GM19372 (cell line): Measurements from ENCODE around the gene NRSN2.
"Not testable (repeated sequence)": the region's sequence is repeated elsewhere in the genome, so short reads cannot be mapped to it uniquely, and the experiment has no call there.

Source experiments
- ATAC-seq: cut with Tn5 transposase; IDR thresholded peaks from one replicate; pipeline ENCODE4 v1.9.1; 2021; ENCODE audit warnings: mild to moderate bottlenecking, low read depth, moderate library complexity; ENCODE audit not compliant: unreplicated experiment

The NRSN2 gene

DNA sequence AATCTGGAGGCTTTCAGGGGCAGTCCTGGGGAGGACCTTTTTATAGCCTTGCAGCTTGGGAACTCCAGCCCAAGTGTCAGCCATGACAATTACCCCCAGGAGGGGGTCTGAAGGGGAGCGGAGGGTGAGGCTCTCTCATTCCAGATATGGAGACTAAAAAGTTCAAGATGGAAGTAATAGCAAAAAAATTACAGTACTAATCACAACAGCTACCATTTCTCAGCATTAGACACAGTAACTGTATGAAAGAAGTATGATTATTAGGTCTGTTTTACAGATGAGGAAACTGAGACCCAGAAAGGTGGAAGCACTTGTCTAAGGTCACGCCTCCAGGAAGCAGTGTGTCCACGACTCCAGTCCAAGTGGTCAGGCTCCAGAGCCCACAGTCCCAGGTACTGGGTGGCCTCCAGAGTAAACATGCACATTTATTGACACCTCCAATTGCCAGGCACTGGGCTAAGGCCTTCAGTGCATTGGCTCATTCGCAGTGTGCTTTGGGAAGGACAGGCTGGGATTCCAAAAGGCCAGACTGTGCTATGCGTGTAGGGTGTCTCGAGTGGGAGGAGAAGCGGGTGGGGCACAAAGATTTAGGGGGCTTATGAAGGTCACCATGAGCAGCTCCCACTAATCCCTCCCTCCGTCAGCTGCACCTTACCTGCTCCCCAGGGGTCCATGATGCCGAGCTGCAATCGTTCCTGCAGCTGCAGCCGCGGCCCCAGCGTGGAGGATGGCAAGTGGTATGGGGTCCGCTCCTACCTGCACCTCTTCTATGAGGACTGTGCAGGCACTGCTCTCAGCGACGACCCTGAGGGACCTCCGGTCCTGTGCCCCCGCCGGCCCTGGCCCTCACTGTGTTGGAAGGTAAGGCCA, 2.3 kb downstream of the NRSN2 start:
- no peak for ATAC-seq

DNA sequence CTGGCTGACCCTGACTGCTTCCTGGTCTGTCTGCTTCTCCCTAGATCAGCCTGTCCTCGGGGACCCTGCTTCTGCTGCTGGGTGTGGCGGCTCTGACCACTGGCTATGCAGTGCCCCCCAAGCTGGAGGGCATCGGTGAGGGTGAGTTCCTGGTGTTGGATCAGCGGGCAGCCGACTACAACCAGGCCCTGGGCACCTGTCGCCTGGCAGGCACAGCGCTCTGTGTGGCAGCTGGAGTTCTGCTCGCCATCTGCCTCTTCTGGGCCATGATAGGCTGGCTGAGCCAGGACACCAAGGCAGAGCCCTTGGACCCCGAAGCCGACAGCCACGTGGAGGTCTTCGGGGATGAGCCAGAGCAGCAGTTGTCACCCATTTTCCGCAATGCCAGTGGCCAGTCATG, 6.3 kb downstream of the NRSN2 start:
- no peak for ATAC-seq

DNA sequence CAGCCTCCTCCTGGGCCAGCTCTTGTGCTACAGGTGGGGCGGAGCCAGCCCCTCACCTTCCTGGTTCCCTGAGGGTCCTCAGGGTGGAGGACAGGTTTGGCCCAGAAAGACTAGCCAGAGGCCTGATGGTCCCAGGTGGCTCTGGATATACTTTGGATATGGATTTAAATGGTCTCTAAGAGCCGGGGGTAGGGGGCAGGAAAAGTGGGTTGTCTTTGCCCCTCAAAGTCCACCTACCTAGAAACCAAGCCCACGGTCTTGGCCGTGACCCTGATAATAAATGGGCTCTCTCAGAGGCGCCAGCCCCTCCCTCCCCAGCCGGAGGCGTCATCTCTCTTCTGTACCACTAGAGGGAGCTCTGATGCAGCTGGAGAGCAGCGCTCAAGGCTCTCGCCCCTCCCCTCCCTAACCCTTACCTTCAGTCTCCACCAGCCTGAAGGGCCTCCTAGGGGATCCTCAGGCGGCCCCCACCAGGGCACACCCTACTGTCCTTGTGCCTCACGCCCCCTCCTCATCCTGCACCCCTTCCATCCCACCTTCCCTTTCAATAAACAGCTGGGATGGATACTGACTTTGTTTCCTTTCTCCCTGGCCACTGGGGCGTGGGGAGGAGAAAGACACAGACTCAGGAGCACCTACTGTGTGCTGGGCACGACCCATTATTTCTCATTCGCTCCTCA, 7.5 kb downstream of the NRSN2 start:
- peak; percentile 92 for ATAC-seq

DNA sequence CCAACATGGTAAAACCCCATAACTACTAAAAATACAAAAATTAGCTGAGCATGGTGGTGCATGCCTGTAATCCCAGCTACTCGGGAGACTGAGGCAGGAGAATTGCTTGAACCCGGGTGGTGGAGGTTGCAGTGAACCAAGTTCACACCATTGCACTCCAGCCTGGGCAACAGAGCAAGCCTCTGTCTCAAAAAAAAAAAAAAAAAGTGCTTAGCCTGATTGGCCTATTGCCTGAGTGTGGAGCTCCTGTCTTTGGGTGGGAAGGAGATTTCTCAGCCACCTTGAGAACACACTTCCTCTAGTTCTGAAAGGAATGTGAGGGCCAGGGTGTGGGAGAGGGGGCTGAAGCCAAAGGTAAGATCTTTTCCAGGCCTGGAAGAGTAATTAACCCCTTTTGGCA, 9.2 kb downstream of the NRSN2 start:
- not testable (repeated sequence) for ATAC-seq

DNA sequence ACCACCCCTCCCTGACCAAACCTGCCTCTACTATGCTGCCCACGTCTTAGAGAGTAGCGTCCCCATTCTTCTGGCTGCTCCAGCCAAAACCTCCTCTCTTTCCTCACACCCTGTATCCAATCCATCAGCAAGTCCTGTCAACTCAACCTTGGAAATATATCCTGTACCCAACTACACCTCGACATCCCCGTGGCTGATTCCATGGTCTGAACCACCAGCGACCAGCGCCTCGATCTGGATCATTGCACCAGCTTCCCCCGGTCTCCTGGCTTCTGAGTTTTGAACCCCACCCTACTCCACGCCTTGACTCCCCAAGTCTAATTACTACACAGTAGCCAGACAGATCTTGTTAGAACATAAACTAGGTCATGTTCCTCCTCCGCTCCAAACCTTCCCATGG, 9.8 kb downstream of the NRSN2 start:
- no peak for ATAC-seq

DNA sequence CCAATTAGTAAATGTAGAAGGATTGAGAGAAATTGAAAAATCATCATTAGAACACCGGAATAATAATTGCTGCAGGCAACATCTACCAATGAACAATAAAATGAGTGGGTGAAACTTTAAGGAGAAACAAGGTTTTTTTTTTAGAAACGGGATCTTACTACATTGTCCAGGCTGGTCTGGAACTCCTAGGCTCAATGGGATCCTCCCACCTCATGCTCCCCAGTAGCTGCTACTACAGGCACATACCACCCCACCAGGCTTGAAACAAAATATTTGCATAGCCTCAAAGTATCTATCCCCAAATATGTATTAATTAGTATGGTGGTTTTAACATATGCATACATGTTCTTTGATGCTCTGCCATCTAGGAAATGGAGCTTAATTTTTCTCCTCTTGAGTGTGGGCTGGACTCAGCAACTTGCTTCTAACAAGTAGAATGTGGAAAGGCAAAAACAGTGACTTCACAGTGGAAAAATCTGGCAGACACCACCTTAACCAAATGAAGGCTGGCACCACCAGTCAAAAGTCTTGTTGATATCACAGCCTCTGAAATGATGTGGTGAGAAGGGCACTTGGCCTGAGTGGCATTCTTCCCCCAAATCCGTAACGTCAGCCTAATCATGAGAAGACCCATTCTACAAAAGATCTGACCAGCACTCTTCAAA, 12.1 kb downstream of the NRSN2 start:
- ATAC-seq: no peak

DNA sequence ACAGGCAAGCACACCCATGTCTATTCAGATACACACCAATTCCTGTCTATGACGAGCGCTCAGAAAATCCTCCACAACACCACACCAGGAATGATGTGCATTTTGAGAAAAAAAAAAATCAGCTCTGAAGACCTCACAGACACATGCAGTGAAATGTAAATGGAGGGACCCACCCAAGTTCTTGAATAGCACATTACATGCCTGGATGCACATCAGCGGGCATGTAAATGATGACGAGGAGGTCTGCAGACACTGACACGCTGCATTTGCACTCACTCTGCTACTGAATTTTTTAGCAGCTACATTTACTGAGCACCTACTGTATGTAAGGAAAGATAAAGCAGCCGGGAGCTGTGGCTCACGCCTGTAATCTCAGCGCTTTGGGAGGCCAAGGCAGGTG, 14.7 kb downstream of the NRSN2 start:
- no peak for ATAC-seq

DNA sequence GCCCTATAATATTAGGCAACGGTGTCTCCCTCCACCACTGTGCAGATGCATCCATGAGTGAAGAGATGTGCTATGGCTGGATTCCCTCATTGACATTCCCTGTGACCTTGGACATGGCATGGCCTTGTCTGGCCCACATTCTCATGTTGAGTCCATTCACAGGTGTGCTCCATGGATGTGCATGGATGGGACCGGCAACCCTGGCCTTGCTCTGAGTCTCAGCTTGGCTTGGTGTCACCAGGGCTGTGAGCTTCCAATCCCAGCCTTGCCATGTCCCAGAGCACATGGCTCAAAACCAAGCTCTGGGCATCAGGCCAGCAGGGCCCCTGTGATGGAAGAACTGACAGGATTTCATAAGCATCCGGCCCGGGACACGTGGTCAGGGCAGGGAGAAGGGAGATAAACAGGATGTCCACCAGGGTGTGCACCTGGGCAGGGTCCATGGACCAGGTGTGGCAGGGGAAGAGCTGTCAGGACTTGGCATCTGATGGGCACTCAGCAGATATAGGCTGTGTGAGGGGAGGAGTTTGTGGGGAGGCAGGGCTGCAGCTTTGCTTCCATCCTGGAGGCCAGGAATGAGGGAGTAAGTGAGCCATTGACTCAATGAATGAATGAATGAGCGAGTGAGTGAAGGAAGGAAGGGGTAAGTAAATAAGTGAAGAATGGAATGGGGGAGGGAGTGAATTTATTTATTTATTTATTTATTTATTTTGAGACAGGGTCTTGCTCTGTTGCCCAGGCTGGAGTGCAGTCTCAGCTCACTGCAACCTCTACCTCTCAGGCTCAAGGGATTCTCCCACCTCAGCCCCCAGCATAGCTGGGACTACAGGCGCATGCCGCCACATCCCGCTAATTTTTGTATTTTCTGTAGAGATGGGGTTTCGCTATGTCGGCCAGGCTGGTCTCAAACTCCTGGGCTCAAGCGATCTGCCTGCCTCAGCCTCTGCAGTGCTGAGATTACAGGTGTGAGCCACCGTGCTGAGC, 15.7 kb downstream of the NRSN2 start:
- ATAC-seq: no peak

DNA sequence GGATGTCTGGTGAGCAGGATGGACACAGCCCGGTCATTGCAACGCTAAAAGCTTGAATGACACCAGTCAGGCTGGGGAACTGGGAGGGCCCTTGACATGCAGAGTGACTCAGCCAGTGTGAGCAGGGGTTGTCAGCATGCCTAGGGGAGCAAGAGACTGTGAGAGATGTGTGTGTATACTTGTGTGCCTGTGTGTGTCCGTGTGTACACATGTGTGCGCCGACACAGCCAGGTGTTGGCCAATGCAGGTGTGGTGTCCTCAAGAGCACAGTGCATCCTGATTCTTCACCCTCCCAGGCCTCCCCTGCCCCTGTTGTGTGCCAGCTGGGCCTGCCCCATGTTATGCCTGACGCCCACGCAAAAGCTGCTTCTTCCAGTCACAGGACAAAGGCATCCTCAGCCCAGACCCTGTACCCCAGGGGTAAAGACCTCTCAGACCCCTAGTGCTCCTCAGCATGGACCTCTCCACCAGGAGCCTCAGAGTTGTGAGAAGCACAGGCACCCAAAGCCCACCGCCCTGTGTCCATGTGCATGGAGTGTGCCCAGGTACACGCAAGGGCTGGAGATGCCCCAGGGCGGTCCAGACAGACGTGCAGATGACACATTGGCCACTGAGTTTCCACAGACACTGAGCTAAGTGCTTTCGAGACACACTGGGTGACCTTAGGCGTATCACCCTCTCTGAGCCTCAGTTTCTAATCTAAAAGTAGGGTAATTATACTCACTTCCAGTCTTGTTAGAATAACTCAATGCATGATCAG, 16.6 kb downstream of the NRSN2 start:
- ATAC-seq: no peak

DNA sequence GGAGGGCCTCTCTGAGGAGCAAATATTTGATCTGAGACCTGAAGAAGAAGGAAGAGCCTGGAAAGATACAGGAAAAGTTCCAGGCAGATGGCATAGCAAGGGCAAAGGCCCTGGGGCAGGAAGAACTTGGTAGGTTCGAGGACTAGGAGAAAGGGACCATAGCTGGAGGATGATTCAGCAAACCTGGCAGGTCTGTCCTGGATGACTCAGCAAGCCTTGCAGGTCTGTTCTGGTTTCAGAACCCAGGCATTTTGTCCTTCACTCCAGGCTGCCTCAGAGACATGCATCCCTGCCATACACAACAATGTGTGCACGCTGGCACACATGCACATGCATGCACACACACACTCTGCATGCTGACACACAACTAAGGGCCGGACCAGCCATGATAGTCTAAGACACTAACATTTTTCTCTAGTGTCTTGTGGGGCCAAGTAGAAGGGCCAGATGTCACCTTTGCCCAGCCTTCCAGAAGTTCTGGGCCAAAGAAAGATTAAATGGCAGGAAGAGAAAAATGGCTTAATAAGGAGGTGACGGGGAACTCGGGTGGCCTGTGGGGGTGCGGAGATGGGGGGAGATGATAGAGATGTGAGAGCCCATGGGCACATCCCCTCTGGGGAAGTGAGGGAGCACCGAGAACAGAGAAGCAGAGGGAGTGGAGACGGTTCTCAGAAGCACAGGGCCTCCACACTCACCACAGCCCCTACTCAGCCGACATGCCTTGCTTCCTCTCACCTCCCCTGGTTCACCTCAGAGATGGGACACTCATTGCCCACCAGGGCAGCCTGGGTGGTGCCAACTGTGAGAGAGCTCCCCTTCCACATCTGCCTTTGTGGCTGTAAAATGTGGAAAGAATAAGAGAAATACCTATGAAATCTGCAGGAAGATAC, 18.2 kb downstream of the NRSN2 start:
- ATAC-seq: no peak

DNA sequence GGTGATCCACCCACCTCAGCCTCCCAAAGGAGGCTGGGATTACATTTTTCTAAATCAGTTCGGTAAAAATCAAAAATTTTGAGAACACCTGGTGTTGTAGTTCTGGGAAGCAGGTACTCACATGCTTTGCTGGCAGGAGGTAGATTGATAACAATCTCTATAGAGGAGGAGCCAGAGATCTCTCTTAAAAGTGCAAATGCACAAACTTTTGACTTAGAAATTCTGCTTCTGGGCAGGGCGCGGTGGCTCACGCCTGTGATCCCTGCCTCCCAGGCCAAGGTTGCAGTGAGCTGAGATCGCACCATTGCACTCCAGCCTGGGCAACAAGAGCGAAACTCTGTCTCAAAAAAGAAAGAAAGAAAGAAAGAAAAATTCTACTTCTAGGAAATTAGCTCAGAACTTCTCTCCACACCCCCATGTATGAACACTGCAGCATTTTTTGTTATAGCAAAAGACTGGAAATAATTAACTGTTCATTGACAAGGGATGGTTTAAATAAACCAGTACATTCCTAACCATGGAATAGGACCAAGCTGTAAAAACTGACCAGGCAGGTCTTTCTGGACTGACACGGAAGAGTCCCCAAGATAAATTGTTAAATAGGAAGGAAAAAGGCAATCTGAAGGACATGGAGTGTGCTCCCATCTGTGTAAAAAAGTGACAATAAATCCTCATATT, 19.3 kb downstream of the NRSN2 start:
- no peak for ATAC-seq

DNA sequence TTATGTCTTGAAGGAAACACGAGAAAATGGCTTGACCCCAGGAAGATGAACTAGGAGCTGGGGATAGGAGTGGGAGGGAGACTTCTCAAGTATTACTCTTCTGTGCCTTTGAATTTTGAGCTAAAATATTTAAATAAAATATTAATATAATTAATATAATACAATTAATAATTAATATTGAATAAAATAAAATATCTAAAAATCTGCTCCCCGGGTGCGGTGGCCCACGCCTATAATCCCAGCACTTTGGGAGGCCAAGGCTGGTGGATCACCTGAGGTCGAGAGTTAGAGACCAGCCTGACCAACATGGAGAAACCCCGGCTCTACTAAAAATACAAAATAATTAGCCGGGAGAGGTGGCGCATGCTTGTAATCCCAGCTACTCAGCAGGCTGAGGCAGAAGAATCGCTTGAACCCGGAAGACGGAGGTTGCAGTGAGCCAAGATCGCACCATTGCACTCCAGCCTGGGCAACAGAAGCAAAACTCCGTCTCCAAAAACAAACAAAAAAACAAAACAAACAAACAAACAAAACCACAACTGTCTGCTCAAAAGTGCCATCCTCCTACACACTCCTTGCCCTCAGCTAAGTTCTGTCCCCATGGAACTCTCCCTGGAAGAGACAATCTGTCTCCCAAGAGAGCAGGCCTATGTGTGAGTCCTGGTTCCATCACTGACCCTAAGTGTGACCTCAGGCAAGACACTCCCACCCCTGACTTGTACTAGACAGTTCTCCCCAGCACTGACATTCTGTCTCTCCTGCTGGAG, 20.0 kb downstream of the NRSN2 start:
- ATAC-seq: no peak

DNA sequence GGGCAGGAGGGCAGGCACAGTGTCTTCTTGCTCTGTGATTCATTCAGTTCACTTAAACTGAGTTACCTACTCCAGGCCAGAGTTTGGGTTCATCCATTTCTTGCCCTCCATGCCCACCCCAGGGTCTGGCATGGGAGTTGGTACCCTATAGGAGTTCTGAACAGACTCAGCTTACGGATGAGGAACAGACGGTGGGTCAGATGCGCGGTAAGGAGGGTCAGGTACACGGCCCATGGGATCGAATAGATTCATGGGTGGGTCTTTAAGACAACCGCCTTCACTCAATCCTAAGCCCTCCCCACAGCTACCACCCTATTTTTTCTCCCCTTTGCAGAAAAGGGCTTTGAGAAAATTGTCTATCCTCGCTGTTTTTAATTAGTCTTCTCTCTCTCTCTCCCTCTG, 20.6 kb downstream of the NRSN2 start:
- ATAC-seq: no peak

DNA sequence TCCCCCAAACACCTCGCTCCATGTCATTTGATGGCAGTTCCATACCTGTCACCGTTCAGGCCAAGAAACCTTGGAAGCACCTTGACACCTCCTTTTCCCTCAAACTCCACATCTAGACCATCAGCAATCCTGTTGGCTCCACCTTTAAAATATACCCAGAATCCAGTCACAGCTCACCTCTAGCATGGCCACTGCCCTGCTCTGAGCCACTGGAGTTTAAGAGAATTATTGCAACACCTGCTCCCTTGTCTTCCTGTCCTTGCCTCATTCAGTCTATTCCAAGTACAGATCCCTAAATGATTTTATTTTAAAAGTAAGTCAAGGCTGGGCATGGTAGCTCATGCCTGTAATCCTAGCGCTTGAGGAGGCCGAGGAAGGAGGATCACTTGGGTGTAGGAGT, 22.0 kb downstream of the NRSN2 start:
- ATAC-seq: no peak

DNA sequence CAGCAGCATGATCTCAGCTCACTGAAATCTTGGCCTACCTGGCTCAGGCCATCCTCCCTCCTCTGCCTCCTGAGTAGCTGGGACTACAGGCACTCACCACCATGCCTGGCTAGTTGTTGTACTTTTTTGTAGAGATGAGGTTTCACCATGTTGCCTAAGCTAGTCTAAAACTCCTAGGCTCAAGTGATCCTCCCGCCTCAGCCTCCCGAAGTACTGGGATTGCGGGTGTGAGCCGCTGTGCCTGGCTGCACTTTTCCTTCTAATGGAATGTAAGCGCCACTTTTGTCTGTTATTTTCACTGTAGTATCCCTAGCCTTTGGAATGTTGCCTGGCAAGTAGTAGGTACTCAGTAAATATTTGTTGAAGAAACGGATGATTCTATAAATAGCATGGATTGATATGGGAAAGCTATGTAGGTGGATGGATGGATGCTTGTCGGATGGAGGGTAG, 23.3 kb downstream of the NRSN2 start:
- ATAC-seq: no peak

DNA sequence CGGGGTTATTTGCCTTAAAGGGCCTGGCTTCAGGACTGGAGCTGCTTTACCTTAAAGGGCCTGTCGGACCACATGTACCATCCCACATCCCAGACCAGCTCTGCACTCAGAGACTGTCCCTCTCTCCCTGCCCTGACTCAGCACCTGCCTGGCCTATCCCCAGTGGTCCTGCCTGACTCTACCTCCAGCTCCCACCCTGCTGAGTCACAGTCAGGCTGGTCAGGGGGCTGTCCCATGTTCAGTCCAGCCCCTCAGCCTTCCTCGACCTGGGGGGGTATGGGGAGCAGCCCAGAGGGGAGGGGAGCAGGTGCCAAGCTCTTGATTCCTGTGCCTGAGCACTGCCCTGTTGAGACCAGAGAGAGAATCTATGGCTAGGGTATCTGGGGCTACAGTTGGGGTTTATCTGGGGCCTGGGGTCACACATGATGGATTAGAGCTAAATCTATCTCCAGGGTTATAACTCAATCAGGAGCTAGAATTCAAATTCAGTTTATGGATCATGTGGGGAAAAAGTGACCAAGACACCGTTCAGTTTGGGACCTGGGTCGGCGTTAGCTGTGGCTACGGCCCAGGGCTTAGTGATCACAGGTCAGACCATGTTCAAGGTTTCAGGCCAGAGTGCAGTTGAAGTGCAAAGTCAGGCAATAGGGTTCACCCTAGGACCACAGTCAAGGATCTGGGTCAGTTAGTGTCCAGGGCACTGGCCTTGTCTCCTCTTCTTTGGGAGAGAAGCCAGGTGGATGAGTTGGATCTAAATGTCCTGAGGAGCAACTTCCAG, 24.3 kb downstream of the NRSN2 start:
- ATAC-seq: no peak
